OCI-LY1 (cell line): ENCODE data around the gene SLC16A14.

Experiments
- EZH2 ChIP-seq: fragments of 200-600 bp; sonication (generic), shearing (Covaris generic); IDR thresholded peaks from 2 replicates; pipeline ENCODE4 v1.8.0; 2017; ENCODE audit warnings: borderline replicate concordance, mixed run types, mild to moderate bottlenecking, antibody characterized with exemption, low read length, moderate library complexity, mixed read lengths
- TF ChIP-seq, protein P1 (sequence below): fragments of 200-600 bp; sonication (generic), shearing (Covaris generic); IDR thresholded peaks from 2 replicates; pipeline ENCODE4 v1.5.1; 2017; ENCODE audit warnings: mild to moderate bottlenecking, antibody characterized with exemption, low read length, moderate library complexity, mixed read lengths

GRCh38 chr2:230060672-230061293 lies 7.9 kb downstream of the SLC16A14 start:
- TF ChIP-seq, protein P1, sequence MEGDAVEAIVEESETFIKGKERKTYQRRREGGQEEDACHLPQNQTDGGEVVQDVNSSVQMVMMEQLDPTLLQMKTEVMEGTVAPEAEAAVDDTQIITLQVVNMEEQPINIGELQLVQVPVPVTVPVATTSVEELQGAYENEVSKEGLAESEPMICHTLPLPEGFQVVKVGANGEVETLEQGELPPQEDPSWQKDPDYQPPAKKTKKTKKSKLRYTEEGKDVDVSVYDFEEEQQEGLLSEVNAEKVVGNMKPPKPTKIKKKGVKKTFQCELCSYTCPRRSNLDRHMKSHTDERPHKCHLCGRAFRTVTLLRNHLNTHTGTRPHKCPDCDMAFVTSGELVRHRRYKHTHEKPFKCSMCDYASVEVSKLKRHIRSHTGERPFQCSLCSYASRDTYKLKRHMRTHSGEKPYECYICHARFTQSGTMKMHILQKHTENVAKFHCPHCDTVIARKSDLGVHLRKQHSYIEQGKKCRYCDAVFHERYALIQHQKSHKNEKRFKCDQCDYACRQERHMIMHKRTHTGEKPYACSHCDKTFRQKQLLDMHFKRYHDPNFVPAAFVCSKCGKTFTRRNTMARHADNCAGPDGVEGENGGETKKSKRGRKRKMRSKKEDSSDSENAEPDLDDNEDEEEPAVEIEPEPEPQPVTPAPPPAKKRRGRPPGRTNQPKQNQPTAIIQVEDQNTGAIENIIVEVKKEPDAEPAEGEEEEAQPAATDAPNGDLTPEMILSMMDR: no peak
- no peak for TF ChIP-seq EZH2
